Left colon (tissue), 2 donors: ENCODE results near the gene FAM98C. TPM values are rescaled to one million over a fixed set of nuclear protein-coding genes. Genes with fewer than 3 reads are reported as not detected.
"Not testable (repeated sequence)": the region's sequence is repeated elsewhere in the genome, so short reads cannot be mapped to it uniquely, and the experiment has no call there.

Experiments used
- ATAC-seq: fragments of 200-7000 bp; cut with Tn5 transposase; one replicate; pipeline ENCODE4 v1.9.1; 2020; ENCODE audit warnings: mild to moderate bottlenecking, moderate library complexity
- DNase-seq, 2 donors: peaks; one replicate each; pipeline ENCODE4 v3.0.0-alpha.2; 2020
- intact Hi-C, 2 donors: fragments of 100-400 bp; cut with DNase I in 1 of 2; cut with micrococcal nuclease in 1 of 2; formaldehyde crosslinking; loops; one replicate each; pipeline versions ENCODE4 v1.11.2 to v1.14.0; 2022; cut with DNase I, micrococcal nuclease
- long read RNA-seq: library from polyadenylated mRNA; unstranded; transcript quantifications from one replicate; pipeline ENCODE4 v2.0.0, GENCODE V29; 2021
- total RNA-seq, 2 donors: library from RNA; stranded (reverse); fragmentation: NEBNext Ultra II Directional; extraction: Animal tissue kit (Norgen Biotek cat#: 25700); gene quantifications; one replicate each; pipeline ENCODE4 v1.2.1, GENCODE V29; 2021
- donor health status: DM: no; HTN: no; CAD: no.
- donor health status: DM: yes; HTN: yes; CAD: no.

The FAM98C gene
- total RNA-seq, result 10 to 100 TPM; 33.2 to 37.4 TPM
- long read RNA-seq, transcript FAM98C-201 (8 exons, 1,271 nt), result major isoform, 28 of 46 reads
- long read RNA-seq, partial matches to known transcripts, result 13 of 46 reads
- long read RNA-seq, other reads (novel, unspliced or antisense), result 5 of 46 reads

DNA sequence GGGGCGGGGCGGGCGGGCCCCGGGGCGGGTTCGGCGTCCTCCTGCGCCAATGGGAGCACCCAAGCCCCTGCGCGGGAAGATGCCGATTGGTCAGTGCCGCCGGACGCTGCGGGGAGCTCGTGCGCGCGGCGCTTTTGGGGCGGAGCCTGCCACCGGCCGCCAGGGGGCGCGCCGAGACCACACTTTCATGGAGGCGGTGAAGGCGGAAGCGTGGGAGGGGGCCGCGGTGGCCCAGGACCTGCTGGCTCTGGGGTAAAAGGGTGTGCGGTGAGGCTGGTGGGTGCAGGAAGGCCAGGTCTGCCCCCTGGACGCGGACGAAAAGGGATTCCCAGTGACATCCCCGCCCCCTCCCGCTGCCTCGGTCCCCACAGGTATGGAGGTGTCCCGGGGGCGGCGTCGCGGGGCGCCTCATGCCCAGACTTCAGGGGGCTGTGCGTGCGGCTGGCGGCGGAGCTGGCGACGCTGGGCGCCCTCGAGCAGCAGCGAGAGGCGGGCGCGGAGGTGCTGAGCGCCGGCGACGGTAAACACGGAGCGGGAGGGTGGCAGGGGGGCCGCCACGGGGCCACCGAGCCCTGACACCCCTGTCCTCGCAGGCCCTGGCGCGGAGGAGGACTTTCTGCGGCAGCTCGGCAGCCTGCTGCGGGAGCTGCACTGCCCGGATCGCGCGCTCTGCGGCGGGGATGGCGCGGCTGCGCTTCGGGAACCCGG, at the start of gene FAM98C:
Gene FAM98C (plus strand): TSS at position 127 of the 708 bp plus-strand sequence. CDS start 61 bp downstream, at position 188.
- peak; percentile 96 for DNase-seq
- peak; percentile 95 for ATAC-seq
- intact Hi-C loops, result loop anchor here in 1 of 2 donors (5.0 kb wide), 1 partner anchor 229 kb away; no protein-coding TSS in a partner anchor

DNA sequence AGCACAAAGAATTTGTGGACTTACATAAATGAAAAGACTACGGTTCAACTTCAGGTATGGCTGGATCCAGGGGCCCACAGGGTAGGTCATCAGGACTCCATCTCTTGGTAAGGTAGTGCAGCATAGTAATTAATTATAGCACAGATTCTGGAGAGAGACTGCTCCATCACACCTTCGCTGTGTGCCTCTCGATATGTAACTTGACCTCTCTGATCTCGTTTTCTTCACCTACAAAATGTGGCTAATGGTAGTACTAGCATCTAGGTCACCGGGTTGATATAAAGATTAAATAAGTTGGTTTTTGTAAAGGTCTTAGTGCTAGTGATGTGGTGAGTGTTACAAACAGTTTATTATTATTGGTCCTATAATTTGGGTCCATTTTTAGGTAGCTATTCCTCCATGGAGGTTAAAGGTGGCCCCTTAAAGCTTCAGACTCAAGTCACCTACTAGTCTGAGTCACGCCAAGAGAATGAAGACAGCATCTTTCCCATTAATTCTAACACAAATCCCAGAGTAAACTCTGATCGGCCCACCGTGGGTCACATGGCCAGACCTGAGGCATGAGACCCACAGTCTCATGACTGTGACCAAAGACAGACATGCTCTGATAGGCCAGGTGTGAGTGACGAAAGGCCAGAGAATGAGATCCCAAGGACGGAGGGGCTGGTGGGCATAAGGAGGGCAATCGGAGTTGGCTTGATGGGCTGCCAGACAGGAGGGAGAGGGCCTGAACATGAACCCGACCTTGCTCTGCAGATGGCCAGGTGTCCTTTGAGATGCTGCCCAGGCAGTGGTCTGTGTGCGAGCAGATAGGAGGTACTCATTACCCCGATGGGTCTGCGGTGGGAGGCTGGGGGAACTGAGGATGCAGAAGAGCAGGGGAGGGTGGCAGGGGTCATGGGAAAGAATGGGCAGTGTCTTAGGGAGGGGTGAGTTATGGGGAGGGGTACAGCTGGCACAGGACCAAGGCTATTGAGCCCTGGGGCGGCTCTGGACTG, 46.9 kb upstream of the FAM98C start:
- DNase-seq (no peak), ATAC-seq (no peak)
- intact Hi-C loops, result no loop called here

DNA sequence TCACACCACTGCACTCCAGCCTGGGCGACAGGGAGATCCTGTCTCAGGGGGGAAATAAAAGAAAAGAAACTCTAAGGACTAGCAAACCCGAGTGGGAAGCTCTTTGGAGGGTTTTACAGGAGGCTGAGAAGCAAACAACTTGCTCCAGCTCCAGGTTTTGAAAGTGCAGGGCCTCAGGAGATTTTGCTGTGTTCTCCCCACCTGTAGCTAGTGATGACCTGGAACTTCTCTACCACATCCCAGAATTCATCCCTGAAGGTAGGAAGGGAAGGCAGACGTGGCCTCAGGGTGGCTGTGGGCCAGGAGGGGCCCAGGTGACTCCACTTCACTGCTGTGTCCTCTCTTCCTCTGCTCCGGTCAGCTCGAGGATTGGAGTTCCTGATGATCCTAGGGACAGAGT, 44.8 kb upstream of the FAM98C start:
- intact Hi-C loops, result no loop called here
- ATAC-seq (no peak), DNase-seq (no peak)

- intact Hi-C loops, result no loop called here
- DNase-seq (no peak), ATAC-seq (no peak)
Observed at GRCh38 chr19:38359242-38360021, 43.5 kb upstream of the FAM98C start.

DNA sequence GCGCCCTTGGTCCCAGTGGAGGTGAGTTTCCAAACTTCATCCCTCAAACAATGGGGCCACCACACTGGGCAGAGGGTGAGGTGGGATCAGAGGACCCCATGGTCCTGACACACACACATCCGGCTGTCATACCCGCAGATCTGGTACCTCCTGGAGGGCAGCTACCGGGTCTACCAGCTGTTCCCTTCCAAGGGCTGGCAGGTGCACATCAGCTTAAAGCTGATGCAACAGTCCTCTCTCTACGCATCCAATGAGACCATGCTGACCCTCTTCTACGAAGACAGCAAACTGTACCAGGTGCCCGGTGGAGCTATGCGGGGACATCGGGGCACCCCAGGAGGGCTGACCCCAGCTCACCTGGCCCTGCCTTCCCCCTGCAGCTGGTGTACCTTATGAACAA, 42.5 kb upstream of the FAM98C start:
- intact Hi-C loops, result no loop called here
- DNase-seq (no peak), ATAC-seq (no peak)

DNA sequence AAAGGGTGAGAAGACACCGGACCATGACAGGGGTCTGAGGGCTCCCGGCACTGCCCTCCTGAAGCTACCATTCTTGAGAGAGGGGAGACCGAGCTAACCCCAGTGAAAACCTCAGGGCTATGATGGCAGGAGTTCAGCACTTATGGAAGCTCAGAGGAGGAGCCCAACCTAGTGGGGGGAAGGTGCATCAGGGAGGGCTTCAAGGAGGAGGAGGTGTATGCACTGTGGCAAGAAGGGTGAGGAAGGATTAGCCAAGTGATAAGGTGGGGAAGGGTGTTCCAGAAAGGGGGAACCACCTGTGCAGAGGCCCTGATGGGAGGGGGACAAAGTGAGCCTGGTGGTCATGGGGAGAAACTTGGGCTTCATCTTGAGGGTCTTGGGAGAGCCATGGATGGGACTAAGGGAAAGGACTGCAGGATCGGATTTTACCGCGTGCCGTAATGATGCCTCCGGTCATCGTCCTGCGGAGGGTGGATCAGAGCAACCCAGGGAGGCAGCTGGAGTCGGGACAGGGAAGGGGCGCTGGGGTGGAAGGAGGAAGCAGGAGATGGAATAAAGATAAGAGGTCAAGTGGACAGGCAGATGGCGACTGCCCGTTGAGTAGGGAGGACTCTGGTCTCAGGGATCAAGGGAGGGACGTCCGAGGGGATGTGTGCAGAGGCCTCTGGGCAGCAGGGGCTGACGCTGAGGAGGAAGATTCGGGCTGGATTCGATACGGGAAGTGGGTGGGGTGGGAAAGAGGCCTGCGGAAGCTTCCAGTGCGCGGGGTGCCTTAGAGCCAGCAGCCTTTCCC, 41.9 kb upstream of the FAM98C start:
- peak; percentile 10 for ATAC-seq
- intact Hi-C loops, result no loop called here
- DNase-seq, result no peak

DNA sequence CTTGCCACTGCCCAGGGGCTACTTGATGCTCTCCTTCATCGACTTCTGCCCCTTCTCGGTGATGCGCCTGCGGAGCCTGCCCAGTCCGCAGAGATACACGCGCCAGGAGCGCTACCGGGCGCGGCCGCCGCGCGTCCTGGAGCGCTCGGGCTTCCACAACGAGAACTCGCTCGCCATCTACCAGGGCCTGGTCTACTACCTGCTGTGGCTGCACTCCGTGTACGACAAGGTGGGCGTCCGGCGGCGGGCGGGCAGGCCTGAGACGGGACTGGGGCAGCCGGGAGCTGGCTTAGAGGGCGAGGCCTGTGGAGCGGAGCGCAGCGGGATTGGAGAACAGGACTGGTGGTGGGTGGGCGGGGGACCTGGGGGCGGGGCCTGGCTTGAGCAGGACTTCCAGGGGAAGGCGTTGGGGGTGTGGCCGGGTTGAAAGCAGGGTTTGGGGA, 41.2 kb upstream of the FAM98C start:
- DNase-seq (peak; percentile 78 to 83), ATAC-seq (peak; percentile 83)
- intact Hi-C loops, result no loop called here

- ATAC-seq, result peak; percentile 84
- peak; percentile 88 to 92 for DNase-seq
- intact Hi-C loops, result no loop called here
Observed at GRCh38 chr19:38362076-38362945, 40.6 kb upstream of the FAM98C start.

DNA sequence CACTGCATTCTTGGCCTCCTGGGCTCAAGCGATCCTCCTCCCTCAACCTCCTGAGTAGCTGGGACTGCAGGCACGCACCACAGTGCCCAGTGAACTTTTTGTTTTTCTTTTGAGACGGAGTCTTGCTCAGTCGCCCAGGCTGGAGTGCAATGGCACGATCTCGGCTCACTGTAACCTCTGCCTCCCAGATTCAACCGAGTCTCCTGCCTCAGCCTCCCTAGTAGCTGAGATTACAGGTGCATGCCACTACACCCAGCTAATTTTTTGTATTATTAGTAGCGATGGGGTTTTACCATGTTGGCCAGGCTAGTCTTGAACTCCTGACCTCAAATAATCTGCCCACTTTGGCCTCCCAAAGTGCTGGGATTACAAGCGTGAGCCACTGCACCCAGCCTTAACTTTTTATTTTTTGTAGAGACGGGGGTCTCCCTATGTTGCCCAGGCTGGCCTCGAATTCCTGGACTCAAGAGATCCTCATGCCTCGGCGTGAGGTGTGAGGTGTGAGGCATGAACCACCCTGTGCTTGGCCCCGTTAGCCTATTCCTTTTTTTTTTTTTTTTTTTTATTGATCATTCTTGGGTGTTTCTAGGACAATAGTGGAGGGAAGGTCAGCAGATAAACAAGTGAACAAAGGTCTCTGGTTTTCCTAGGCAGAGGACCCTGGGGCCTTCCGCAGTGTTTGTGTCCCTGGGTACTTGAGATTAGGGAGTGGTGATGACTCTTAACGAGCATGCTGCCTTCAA, 39.8 kb upstream of the FAM98C start:
- not testable (repeated sequence) for DNase-seq

DNA sequence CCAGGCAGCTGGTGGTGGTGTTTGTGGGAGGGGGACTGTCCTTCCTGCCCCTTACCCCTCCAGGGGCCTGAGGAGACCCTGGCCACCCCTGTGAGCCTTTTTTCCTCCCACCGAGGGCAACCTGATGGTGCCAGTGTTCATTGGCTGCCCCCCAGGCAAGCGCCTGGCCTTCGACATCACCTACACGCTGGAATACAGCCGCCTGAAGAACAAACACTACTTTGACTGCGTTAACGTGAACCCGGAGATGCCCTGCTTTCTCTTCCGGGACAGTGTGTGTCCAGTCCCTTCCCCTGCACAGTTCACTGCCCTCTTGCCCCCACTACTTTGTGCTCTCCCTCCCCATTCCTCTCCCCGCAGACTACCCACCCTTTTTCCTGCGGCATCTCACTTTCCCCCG, 35.9 kb upstream of the FAM98C start:
- DNase-seq (no peak), ATAC-seq (no peak)
- intact Hi-C loops, result no loop called here

More for the DNA sequence above, 39.8 kb upstream of the FAM98C start:
- intact Hi-C loops, ATAC-seq: not testable (repeated sequence)

- intact Hi-C loops, result no loop called here
- ATAC-seq, result no peak
- no peak for DNase-seq
Observed at GRCh38 chr19:38369584-38369983, 33.3 kb upstream of the FAM98C start.

DNA sequence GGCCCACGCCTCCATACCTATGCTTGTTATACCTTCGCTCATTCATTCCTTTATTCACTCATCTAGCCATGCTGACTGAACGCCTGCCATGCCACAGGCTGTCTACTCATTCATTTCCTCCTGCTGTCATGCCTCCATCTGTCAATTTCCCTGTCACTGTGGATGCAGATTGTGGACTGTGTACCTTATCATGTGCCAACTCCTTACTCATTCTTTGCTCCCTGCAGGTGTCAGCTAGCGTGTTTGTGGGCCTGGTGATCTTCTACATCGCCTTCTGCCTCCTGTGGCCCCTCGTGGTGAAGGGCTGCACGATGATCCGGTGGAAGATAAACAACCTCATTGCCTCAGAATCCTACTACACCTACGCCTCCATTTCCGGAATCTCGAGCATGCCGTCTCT, 32.6 kb upstream of the FAM98C start:
- ATAC-seq (no peak), DNase-seq (no peak)
- intact Hi-C loops, result no loop called here

DNA sequence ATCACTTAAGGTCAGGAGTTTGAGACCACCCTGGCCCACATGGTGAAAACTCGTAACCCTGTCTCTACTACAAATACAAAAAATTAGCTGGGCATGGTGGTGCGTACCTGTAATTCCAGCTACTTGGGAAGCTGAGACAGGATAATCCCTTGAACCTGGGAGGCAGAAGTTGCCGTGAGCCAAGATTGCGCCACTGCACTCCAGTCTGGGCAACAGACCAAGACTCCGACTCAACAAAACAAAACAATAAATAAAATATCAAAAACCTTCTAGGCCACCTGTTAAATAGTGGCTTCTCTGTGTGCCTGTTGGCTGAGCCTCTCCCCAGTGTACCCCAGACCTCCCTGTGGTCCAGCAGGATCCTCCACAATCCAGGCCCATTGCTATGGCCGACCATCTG, 31.8 kb upstream of the FAM98C start:
- intact Hi-C loops, result no loop called here
- ATAC-seq (no peak), DNase-seq (no peak)

DNA sequence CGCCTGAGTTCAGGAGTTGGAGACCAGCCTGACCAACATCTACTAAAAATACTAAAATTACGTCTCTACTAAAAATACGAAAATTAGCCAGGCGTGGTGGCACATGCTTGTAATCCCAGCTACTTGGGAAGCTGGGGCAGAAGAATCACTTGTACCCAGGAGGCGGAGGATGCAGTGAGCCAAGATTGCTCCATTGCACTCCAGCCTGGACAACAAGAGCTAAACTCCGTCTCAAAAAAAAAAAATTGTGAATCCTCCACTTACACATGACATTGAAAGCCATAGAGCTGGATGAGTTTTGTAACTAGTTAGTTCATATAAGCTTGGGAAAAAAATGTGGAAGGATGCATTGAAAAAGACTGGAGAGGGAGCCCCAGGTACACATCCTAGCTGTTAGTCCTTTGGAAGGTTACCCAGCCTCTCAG, 29.0 kb upstream of the FAM98C start:
- intact Hi-C loops, result no loop called here
- no peak for ATAC-seq

DNA sequence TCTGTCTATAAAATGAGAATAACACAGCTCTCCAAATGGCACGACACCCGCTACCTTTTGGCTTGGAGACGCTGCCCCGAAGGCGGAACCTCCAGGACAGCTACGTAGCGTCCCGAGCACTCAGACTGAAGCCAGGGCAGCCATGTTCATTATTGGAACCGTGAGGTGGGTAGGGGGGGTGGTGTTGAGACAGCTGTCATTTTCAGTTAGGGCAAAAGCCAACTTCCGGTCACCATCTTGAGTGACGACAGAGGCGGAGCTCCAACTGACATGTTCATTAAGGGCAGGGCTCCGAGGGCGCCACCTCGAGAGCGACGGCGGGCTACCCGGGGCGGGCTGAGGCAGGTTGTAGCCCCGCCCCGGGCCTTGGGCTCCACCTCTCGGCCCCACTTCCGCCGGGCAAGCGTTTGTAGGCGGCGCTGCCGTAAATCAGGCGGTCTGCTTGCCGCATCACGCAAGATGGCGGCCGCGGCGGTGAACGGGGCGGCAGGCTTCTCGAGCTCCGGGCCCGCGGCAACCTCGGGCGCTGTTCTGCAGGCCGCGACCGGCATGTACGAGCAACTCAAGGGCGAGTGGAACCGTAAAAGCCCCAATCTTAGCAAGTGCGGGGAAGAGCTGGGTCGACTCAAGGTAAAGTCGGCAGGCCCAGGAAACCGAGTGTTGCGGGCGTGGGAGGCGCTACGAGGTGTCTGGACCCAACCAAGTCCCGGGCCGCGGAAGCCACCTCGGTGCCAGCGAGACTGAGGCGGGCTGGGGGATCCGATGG, 28.4 kb upstream of the FAM98C start, which contains the start of gene PSMD8:
Gene PSMD8 (plus strand): TSS at position 240 of the 766 bp plus-strand sequence. CDS start 31 bp downstream, at position 271.
- peak; percentile 99 to 100 for DNase-seq
- peak; percentile 96 for ATAC-seq
- intact Hi-C loops, result no loop called here

More for the DNA sequence above, 29.0 kb upstream of the FAM98C start:
- DNase-seq, result no peak
